ENCODE measurements around the gene ART4. TPM values are rescaled to one million over a fixed set of nuclear protein-coding genes. Genes with fewer than 3 reads are reported as not detected.

Gene ART4
- polyA plus RNA-seq, 1 experiment: 0.12 TPM

- CTCF ChIA-PET: interaction anchor here (1.2 to 2.3 kb wide), 2 partner anchors 22 to 63 kb away, joined by 4 to 7 read pairs; no protein-coding TSS in a partner anchor
- no peak for TF ChIP-seq CTCF (IDR thresholded peaks at IDR 0.05; ENCODE audit: insufficient read depth, low read depth, low read length)
- no peak for DNase-seq (ENCODE audit: low read depth)
- POLR2A ChIA-PET: no interaction called here
- Histone ChIP-seq H3K27me3 (ENCODE audit: control insufficient read depth, insufficient read depth, low read length) (no peaks in the 10 kb centered on the region), H3K36me3 (ENCODE audit: control insufficient read depth, insufficient read depth, low read length) (no peaks in the 10 kb centered on the region), H3K4me3 (ENCODE audit: low read depth, low read length) (no peak overlapping the region)
These were observed 10.0 kb downstream of the ART4 start for GRCh38 chr12:14833336-14833735.

GRCh38 chr12:14828892-14829291, 14.4 kb downstream of the ART4 start:
- no peaks in the 10 kb centered on the region for H3K36me3 ChIP-seq (ENCODE audit: control insufficient read depth, insufficient read depth, low read length)
- H3K4me3 ChIP-seq (ENCODE audit: low read depth, low read length): no peak overlapping the region
- no peak for DNase-seq (ENCODE audit: low read depth)
- ChIA-PET CTCF (interaction anchor here (1.4 kb wide), 1 partner anchor 17 kb away, joined by 5 read pairs; no protein-coding TSS in a partner anchor), POLR2A (no interaction called here)
- no peak for TF ChIP-seq CTCF (IDR thresholded peaks at IDR 0.05; ENCODE audit: insufficient read depth, low read depth, low read length)
- no peaks in the 10 kb centered on the region for H3K27me3 ChIP-seq (ENCODE audit: control insufficient read depth, insufficient read depth, low read length)

- CTCF ChIA-PET: interaction anchor here (2.2 kb wide), 1 partner anchor 16 kb away, joined by 8 read pairs; no protein-coding TSS in a partner anchor
- no peak for TF ChIP-seq CTCF (IDR thresholded peaks at IDR 0.05; ENCODE audit: insufficient read depth, low read depth, low read length)
These were observed 16.3 kb downstream of the ART4 start for GRCh38 chr12:14827043-14827442.

GRCh38 chr12:14826491-14826890, 16.8 kb downstream of the ART4 start:
- no peaks in the 10 kb centered on the region for H3K27me3 ChIP-seq (ENCODE audit: control insufficient read depth, insufficient read depth, low read length)
- H3K36me3 ChIP-seq (ENCODE audit: control insufficient read depth, insufficient read depth, low read length): no peaks in the 10 kb centered on the region
- ChIA-PET POLR2A (no interaction called here), CTCF (interaction anchor here (2.2 kb wide), 1 partner anchor 16 kb away, joined by 8 read pairs; no protein-coding TSS in a partner anchor)
- DNase-seq (ENCODE audit: low read depth): no peak
- no peak for TF ChIP-seq CTCF (IDR thresholded peaks at IDR 0.05; ENCODE audit: insufficient read depth, low read depth, low read length)
- no peak overlapping the region for H3K4me3 ChIP-seq (ENCODE audit: low read depth, low read length)

More at GRCh38 chr12:14827043-14827442, 16.3 kb downstream of the ART4 start:
- DNase-seq (ENCODE audit: low read depth): no peak
- H3K36me3 ChIP-seq (ENCODE audit: control insufficient read depth, insufficient read depth, low read length): no peaks in the 10 kb centered on the region
- H3K27me3 ChIP-seq (ENCODE audit: control insufficient read depth, insufficient read depth, low read length): no peaks in the 10 kb centered on the region
- no peak overlapping the region for H3K4me3 ChIP-seq (ENCODE audit: low read depth, low read length)
- POLR2A ChIA-PET: no interaction called here

DNA sequence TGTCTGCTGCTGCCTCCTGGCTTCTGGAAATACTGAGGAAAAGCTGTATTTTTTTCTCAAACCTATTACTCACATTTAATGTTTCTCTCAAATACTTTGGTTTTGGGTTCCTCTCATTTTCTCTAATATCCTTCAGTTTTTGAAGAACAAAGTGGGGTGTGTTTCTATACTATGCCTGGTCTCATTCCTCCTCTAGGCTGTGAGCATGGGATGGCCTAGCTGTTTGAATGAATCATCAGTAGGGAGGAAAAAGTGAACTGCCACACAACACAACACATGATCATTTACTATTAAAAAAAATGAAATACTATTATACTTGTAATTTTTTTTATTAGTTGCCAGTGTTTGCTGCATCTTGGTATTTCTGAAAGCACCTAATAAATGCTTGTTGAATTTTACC, 18.1 kb downstream of the ART4 start:
- DNase-seq (ENCODE audit: low read depth): no peak
- TF ChIP-seq CTCF (IDR thresholded peaks at IDR 0.05; ENCODE audit: insufficient read depth, low read depth, low read length): no peak
- no peaks in the 10 kb centered on the region for H3K27me3 ChIP-seq (ENCODE audit: control insufficient read depth, insufficient read depth, low read length)
- ChIA-PET CTCF (interaction anchor here (0.9 to 2.2 kb wide), 3 partner anchors 15 to 54 kb away, joined by 3 to 8 read pairs (median 5); a partner anchor contains a TSS), POLR2A (no interaction called here)
- H3K36me3 ChIP-seq (ENCODE audit: control insufficient read depth, insufficient read depth, low read length): no peaks in the 10 kb centered on the region
- no peak overlapping the region for H3K4me3 ChIP-seq (ENCODE audit: low read depth, low read length)

Measured in BJ (cell line).